DND-41 (cell line): ENCODE data around the gene ZNF554.

ENCODE experiments used
- EZH2 ChIP-seq: IDR thresholded peaks from 3 replicates; pipeline ENCODE4 v1.6.1; 2012; ENCODE audit warnings: borderline replicate concordance, low read depth, mild to moderate bottlenecking, moderate library complexity, low read length, inconsistent platforms; ENCODE audit not compliant: severe bottlenecking
- TF ChIP-seq, protein P1 (sequence below): IDR thresholded peaks from 2 replicates; pipeline ENCODE4 v1.5.1; 2012; ENCODE audit warnings: borderline replicate concordance, low read length, moderate library complexity, mild to moderate bottlenecking; ENCODE audit not compliant: poor library complexity, severe bottlenecking; ENCODE audit errors: extremely low read depth

- TF ChIP-seq, protein P1, sequence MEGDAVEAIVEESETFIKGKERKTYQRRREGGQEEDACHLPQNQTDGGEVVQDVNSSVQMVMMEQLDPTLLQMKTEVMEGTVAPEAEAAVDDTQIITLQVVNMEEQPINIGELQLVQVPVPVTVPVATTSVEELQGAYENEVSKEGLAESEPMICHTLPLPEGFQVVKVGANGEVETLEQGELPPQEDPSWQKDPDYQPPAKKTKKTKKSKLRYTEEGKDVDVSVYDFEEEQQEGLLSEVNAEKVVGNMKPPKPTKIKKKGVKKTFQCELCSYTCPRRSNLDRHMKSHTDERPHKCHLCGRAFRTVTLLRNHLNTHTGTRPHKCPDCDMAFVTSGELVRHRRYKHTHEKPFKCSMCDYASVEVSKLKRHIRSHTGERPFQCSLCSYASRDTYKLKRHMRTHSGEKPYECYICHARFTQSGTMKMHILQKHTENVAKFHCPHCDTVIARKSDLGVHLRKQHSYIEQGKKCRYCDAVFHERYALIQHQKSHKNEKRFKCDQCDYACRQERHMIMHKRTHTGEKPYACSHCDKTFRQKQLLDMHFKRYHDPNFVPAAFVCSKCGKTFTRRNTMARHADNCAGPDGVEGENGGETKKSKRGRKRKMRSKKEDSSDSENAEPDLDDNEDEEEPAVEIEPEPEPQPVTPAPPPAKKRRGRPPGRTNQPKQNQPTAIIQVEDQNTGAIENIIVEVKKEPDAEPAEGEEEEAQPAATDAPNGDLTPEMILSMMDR = peak; percentile 95
- no peak for TF ChIP-seq EZH2
Measured at GRCh38 chr19:2819540-2820111, at the start of gene ZNF554.
